Natural killer cell (primary cell): ENCODE data around the gene GABRA5. TPM values are rescaled to one million over a fixed set of nuclear protein-coding genes. Genes with fewer than 3 reads are reported as not detected.

Experiments used
- ATAC-seq, 3 donors: fragments of 150-1000 bp in 2 of 3; fragments of 200-7000 bp in 1 of 3; cut with Tn5 transposase; 1 replicate in 1 of 3; 2 replicates in 2 of 3; pipeline ENCODE4 v1.10.0; 2021; ENCODE audit warnings: mild to moderate bottlenecking in 2 of 3, moderate library complexity in 2 of 3
- DNase-seq, 2 donors: peaks; one replicate each; pipeline versions ENCODE4 v3.0.0 to v3.0.0-alpha.2; 2013 to 2021; ENCODE audit warnings: mixed read lengths in 1 of 2
- H3K27ac ChIP-seq: one replicate; pipeline ENCODE4 v1.5.1; 2013; ENCODE audit warnings: mild to moderate bottlenecking, low read length
- H3K27me3 ChIP-seq: one replicate; pipeline ENCODE4 v1.6.1; 2013; ENCODE audit warnings: low read length; ENCODE audit not compliant: control insufficient read depth, insufficient read depth
- H3K36me3 ChIP-seq: one replicate; pipeline ENCODE4 v1.6.1; 2013; ENCODE audit warnings: low read length; ENCODE audit not compliant: control insufficient read depth, insufficient read depth
- H3K4me1 ChIP-seq: one replicate; pipeline ENCODE4 v1.6.1; 2013; ENCODE audit warnings: low read length; ENCODE audit not compliant: control insufficient read depth, insufficient read depth
- H3K4me3 ChIP-seq: one replicate; pipeline ENCODE4 v1.5.1; 2013; ENCODE audit warnings: low read length
- H3K9me3 ChIP-seq: one replicate; pipeline ENCODE4 v1.6.1; 2013; ENCODE audit warnings: low read length; ENCODE audit not compliant: control insufficient read depth, insufficient read depth
- H3K27ac Mint-ChIP-seq, 2 donors: one replicate each; pipeline ENCODE4 v1.8.0; 2022; ENCODE audit warnings: mild to moderate bottlenecking in 2 of 2, mixed read lengths in 2 of 2, moderate library complexity in 1 of 2
- H3K27me3 Mint-ChIP-seq, 2 donors: one replicate each; pipeline ENCODE4 v1.8.0; 2022; ENCODE audit warnings: low read depth in 2 of 2, mixed read lengths in 2 of 2
- H3K36me3 Mint-ChIP-seq: one replicate; pipeline ENCODE4 v1.8.0; 2022; ENCODE audit warnings: mixed read lengths
- H3K4me1 Mint-ChIP-seq, 2 donors: one replicate each; pipeline ENCODE4 v1.8.0; 2022; ENCODE audit warnings: mixed read lengths in 2 of 2
- H3K4me3 Mint-ChIP-seq: one replicate; pipeline ENCODE4 v1.8.0; 2022; ENCODE audit warnings: mild to moderate bottlenecking, moderate library complexity, mixed read lengths
- H3K9me3 Mint-ChIP-seq, 2 donors: one replicate each; pipeline ENCODE4 v1.8.0; 2022; ENCODE audit warnings: mixed read lengths in 2 of 2
- CTCF ChIP-seq: fragments of 200-600 bp; IDR thresholded peaks from one replicate; pipeline ENCODE4 v1.8.0; 2022; ENCODE audit warnings: antibody characterized with exemption
- WGBS: methylation state at CpG from one replicate; pipeline ENCODE4 v1.1.7; 2013; ENCODE audit warnings: missing lambda C conversion rate; ENCODE audit not compliant: insufficient coverage; 5-methylcytosine and 5-hydroxymethylcytosine counted together
- intact Hi-C: fragments of 100-400 bp; cut with micrococcal nuclease; formaldehyde crosslinking; loops from one replicate; pipeline ENCODE4 v1.14.2; 2022
- total RNA-seq, 4 donors: library from RNA; stranded (reverse); fragments of 120-200 nt in 1 of 4; gene quantifications; one replicate each; pipeline versions ENCODE4 v1.2.3 to v1.2.4, GENCODE V29; 2013 to 2022

The GABRA5 gene
- total RNA-seq, 3 donors from 2014 or later (not counting 1 experiment from before 2014, with no cell fraction given): not detected

GRCh38 chr15:26935322-26935721 lies 68.5 kb downstream of the GABRA5 start:
- H3K27ac Mint-ChIP-seq: no peak overlapping the region
- peaks cover 8 to 9% of the 10 kb centered on the region in 2 donors for H3K9me3 Mint-ChIP-seq
- Histone ChIP-seq H3K4me3 (no peak overlapping the region), H3K27ac (no peak overlapping the region), H3K27me3 (no peaks in the 10 kb centered on the region), H3K36me3 (no peaks in the 10 kb centered on the region), H3K4me1 (no peaks in the 10 kb centered on the region), H3K9me3 (peaks cover 3% of the 10 kb centered on the region)
- no peaks in the 10 kb centered on the region for H3K27me3 Mint-ChIP-seq
- H3K36me3 Mint-ChIP-seq: no peaks in the 10 kb centered on the region
- H3K4me3 Mint-ChIP-seq: no peak overlapping the region
- no peak for DNase-seq
- no peaks in the 10 kb centered on the region for H3K4me1 Mint-ChIP-seq
- no peak for ATAC-seq
- intact Hi-C loops: no loop called here
- WGBS: 88% methylated on average over 12 of the region's 12 CpGs
- TF ChIP-seq CTCF: no peak

GRCh38 chr15:26936502-26936901 lies 69.6 kb downstream of the GABRA5 start:
- no peak for ATAC-seq
- H3K27ac Mint-ChIP-seq: no peak overlapping the region
- H3K36me3 Mint-ChIP-seq: no peaks in the 10 kb centered on the region
- Histone ChIP-seq H3K36me3 (no peaks in the 10 kb centered on the region), H3K27me3 (no peaks in the 10 kb centered on the region), H3K9me3 (peaks cover 3% of the 10 kb centered on the region), H3K4me3 (no peak overlapping the region), H3K4me1 (no peaks in the 10 kb centered on the region), H3K27ac (no peak overlapping the region)
- DNase-seq: no peak
- no peaks in the 10 kb centered on the region for H3K27me3 Mint-ChIP-seq
- intact Hi-C loops: no loop called here
- 90% methylated on average over 5 of the region's 5 CpGs for WGBS
- peaks cover 8 to 9% of the 10 kb centered on the region in 2 donors for H3K9me3 Mint-ChIP-seq
- no peak for TF ChIP-seq CTCF
- H3K4me1 Mint-ChIP-seq: no peaks in the 10 kb centered on the region
- H3K4me3 Mint-ChIP-seq: no peak overlapping the region

GRCh38 chr15:26937134-26937533 lies 70.3 kb downstream of the GABRA5 start:
- Histone ChIP-seq H3K27ac (no peak overlapping the region), H3K4me1 (no peaks in the 10 kb centered on the region), H3K9me3 (peaks cover 3% of the 10 kb centered on the region), H3K4me3 (no peak overlapping the region), H3K27me3 (no peaks in the 10 kb centered on the region), H3K36me3 (no peaks in the 10 kb centered on the region)
- 91% methylated on average over 13 of the region's 13 CpGs for WGBS
- ATAC-seq: no peak
- no peak for DNase-seq
- no peak for TF ChIP-seq CTCF
- no peak overlapping the region for H3K27ac Mint-ChIP-seq
- no peaks in the 10 kb centered on the region for H3K27me3 Mint-ChIP-seq
- H3K9me3 Mint-ChIP-seq: peaks cover 4 to 6% of the 10 kb centered on the region in 2 donors
- no peaks in the 10 kb centered on the region for H3K36me3 Mint-ChIP-seq
- H3K4me1 Mint-ChIP-seq: no peaks in the 10 kb centered on the region
- intact Hi-C loops: no loop called here
- H3K4me3 Mint-ChIP-seq: no peak overlapping the region

GRCh38 chr15:26939398-26939797 lies 72.5 kb downstream of the GABRA5 start:
- ATAC-seq: no peak
- DNase-seq: no peak
- Histone ChIP-seq H3K9me3 (peaks cover 3% of the 10 kb centered on the region), H3K4me1 (no peaks in the 10 kb centered on the region), H3K4me3 (no peak overlapping the region), H3K27ac (no peak overlapping the region), H3K36me3 (no peaks in the 10 kb centered on the region), H3K27me3 (no peaks in the 10 kb centered on the region)
- Mint-ChIP-seq H3K9me3 (peaks cover 3 to 8% of the 10 kb centered on the region in 2 donors), H3K4me3 (no peak overlapping the region), H3K4me1 (no peaks in the 10 kb centered on the region), H3K27ac (no peak overlapping the region), H3K36me3 (no peaks in the 10 kb centered on the region), H3K27me3 (no peaks in the 10 kb centered on the region)
- no peak for TF ChIP-seq CTCF
- intact Hi-C loops: no loop called here
- WGBS: 51% methylated on average over 4 of the region's 5 CpGs
